Esophagus muscularis mucosa (tissue), 4 donors: ENCODE results near the gene RNF25. TPM values are rescaled to one million over a fixed set of nuclear protein-coding genes. Genes with fewer than 3 reads are reported as not detected.

Source experiments
- DNase-seq: peaks from one replicate; pipeline ENCODE4 v3.0.0-alpha.2; 2017; ENCODE audit errors: extremely low spot score
- H3K27ac ChIP-seq, 4 donors: fragments of 200-600 bp; sonication (generic); replicated peaks in 1 of 4; 1 replicate in 3 of 4; 2 replicates in 1 of 4; pipeline ENCODE4 v1.5.1; 2016 to 2019; ENCODE audit warnings: mild to moderate bottlenecking in 1 of 4
- H3K27me3 ChIP-seq, 4 donors: fragments of 200-600 bp; sonication (generic); one replicate each; pipeline versions ENCODE4 v1.5.1 to v1.6.0; 2016 to 2019
- H3K36me3 ChIP-seq, 4 donors: fragments of 200-600 bp; sonication (generic); one replicate each; pipeline ENCODE4 v1.5.1; 2016 to 2019
- H3K4me1 ChIP-seq, 4 donors: fragments of 200-600 bp; sonication (generic); one replicate each; pipeline ENCODE4 v1.5.1; 2016 to 2019
- H3K4me3 ChIP-seq, 4 donors: fragments of 200-600 bp; sonication (generic); 1 replicate in 2 of 4; 2 replicates in 2 of 4; pipeline ENCODE4 v1.5.1; 2016 to 2019; ENCODE audit warnings: mild to moderate bottlenecking in 4 of 4, moderate library complexity in 1 of 4
- H3K9me3 ChIP-seq, 4 donors: fragments of 200-600 bp; sonication (generic); 1 replicate in 3 of 4; 2 replicates in 1 of 4; pipeline ENCODE4 v1.5.1; 2016 to 2019
- EP300 ChIP-seq: sonication (generic); formaldehyde crosslinking; IDR thresholded peaks from one replicate; pipeline ENCODE4 v1.6.1; 2017; ENCODE audit warnings: antibody characterized with exemption
- POLR2A ChIP-seq: fragments of 450-650 bp; IDR thresholded peaks from one replicate; pipeline ENCODE4 v1.6.1; 2017; ENCODE audit warnings: antibody characterized with exemption, moderate library complexity, mild to moderate bottlenecking, low read depth
- POLR2AphosphoS5 ChIP-seq, 2 donors: sonication (generic); formaldehyde crosslinking; IDR thresholded peaks; one replicate each; pipeline ENCODE4 v1.6.1; 2017; ENCODE audit warnings: antibody characterized with exemption in 2 of 2
- WGBS: methylation state at CpG from one replicate; pipeline ENCODE4 v1.1.5; 2018; 5-methylcytosine and 5-hydroxymethylcytosine counted together
- intact Hi-C: fragments of 100-400 bp; cut with DNase I; formaldehyde crosslinking; loops from one replicate; pipeline ENCODE4 v1.15.1; 2023
- total RNA-seq, 4 donors: library from RNA; depleted of rRNA; stranded (reverse); fragments of >200 nt; gene quantifications; one replicate each; pipeline versions ENCODE4 v1.1.0 to v1.2.1, GENCODE V29; 2016
- TF ChIP-seq, protein P1 (sequence below), 3 experiments: fragments of 200-600 bp in 2 of 3; fragments of 450-650 bp in 1 of 3; sonication (generic) in 2 of 3; IDR thresholded peaks; one replicate each; pipeline ENCODE4 v1.5.1; 2017 to 2019; ENCODE audit warnings: antibody characterized with exemption in 3 of 3, mild to moderate bottlenecking in 2 of 3, moderate library complexity in 1 of 3

RNF25 gene
- total RNA-seq, 4 donors from 2014 or later, result 16.6 to 27.5 (median 21.1) TPM

DNA sequence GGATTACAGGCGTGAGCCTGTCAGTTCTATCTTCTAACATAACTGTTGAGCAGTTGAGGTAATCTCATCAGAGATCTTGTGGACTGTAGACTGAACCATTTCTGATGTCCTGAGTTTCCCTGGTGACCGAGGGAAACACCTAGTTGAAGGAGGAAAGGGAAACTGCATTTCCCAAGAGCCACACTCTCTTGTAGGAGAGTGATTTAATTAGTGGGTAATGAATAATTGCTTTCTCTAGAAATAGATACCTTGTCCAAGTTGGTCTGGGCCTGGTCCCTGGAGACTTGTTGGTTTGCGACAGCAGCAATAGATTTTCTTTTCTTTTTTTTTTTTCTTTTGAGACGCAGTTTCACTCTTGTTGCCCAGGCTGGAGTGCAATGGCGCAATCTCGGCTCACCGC lies 46.3 kb upstream of the RNF25 start:
- H3K27me3 ChIP-seq, result no peaks in the 10 kb centered on the region
- no peak for DNase-seq
- intact Hi-C loops, result no loop called here
- no peaks in the 10 kb centered on the region for H3K9me3 ChIP-seq
- WGBS, result 95% methylated on average over 7 of the region's 7 CpGs
- TF ChIP-seq, protein P1, sequence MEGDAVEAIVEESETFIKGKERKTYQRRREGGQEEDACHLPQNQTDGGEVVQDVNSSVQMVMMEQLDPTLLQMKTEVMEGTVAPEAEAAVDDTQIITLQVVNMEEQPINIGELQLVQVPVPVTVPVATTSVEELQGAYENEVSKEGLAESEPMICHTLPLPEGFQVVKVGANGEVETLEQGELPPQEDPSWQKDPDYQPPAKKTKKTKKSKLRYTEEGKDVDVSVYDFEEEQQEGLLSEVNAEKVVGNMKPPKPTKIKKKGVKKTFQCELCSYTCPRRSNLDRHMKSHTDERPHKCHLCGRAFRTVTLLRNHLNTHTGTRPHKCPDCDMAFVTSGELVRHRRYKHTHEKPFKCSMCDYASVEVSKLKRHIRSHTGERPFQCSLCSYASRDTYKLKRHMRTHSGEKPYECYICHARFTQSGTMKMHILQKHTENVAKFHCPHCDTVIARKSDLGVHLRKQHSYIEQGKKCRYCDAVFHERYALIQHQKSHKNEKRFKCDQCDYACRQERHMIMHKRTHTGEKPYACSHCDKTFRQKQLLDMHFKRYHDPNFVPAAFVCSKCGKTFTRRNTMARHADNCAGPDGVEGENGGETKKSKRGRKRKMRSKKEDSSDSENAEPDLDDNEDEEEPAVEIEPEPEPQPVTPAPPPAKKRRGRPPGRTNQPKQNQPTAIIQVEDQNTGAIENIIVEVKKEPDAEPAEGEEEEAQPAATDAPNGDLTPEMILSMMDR (IDR thresholded peaks at IDR 0.05), result no peak
- TF ChIP-seq EP300 (no peak), POLR2AphosphoS5 (IDR thresholded peaks at IDR 0.05) (no peak), POLR2A (no peak)
- H3K27ac ChIP-seq, result no peak overlapping the region
- no peaks in the 10 kb centered on the region for H3K36me3 ChIP-seq
- H3K4me3 ChIP-seq, result no peak overlapping the region
- H3K4me1 ChIP-seq, result peaks cover 2 to 26% (median 13%) of the 10 kb centered on the region in 4 donors

DNA sequence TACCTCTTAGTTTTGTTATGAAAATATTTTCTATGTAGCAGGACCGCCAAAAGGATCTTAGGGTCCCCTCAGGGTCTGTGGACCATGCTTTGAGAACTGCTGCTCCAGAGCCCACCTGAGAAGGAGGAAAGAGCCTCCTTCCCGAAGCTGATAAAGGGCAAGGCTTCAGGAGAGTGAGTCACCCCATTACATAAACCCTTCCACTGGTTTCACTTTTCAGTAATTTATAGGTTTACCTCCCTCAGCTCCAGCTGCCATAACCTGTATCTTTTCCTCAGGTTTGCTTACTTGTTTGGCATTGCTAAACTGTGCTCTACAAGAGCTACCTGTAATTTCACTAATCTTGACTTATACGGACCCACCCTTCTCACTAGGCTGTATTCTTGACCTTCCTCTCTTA lies 45.5 kb upstream of the RNF25 start:
- intact Hi-C loops, result no loop called here

DNA sequence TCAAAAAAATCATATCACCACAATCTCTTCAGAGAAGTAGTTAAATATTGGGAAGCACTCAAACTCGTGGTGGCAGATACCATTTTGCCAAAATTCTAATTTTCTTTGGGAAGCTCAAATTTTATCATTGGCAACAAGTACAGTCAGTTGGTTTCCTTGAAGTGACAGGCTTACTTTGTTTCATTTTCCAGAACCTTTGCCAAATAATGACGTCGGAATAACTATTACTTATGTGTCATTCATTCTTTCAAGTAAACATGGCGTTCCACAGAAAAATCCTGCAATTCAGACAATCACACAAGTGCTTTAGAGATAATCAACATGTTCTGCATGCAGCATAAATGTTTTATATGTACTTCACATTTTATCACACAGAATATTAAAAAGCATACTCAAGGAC lies 44.3 kb upstream of the RNF25 start:
- DNase-seq, result no peak
- no peaks in the 10 kb centered on the region for H3K9me3 ChIP-seq
- H3K4me3 ChIP-seq, result no peak overlapping the region
- peaks cover 2 to 39% (median 21%) of the 10 kb centered on the region in 4 donors for H3K4me1 ChIP-seq
- no peaks in the 10 kb centered on the region for H3K27me3 ChIP-seq
- intact Hi-C loops, result no loop called here
- TF ChIP-seq, protein P1 (IDR thresholded peaks at IDR 0.05), result no peak
- no peak for TF ChIP-seq EP300
- H3K27ac ChIP-seq, result no peak overlapping the region
- no peaks in the 10 kb centered on the region for H3K36me3 ChIP-seq
- 60% methylated on average over 4 of the region's 4 CpGs for WGBS

More for the DNA sequence above, 45.5 kb upstream of the RNF25 start:
- 77% methylated on average over 3 of the region's 3 CpGs for WGBS
- Histone ChIP-seq H3K27me3 (no peaks in the 10 kb centered on the region), H3K36me3 (no peaks in the 10 kb centered on the region), H3K9me3 (no peaks in the 10 kb centered on the region), H3K27ac (no peak overlapping the region), H3K4me3 (no peak overlapping the region), H3K4me1 (peaks cover 2 to 27% (median 13%) of the 10 kb centered on the region in 4 donors)
- no peak for DNase-seq
- TF ChIP-seq POLR2AphosphoS5 (IDR thresholded peaks at IDR 0.05), result no peak

DNA sequence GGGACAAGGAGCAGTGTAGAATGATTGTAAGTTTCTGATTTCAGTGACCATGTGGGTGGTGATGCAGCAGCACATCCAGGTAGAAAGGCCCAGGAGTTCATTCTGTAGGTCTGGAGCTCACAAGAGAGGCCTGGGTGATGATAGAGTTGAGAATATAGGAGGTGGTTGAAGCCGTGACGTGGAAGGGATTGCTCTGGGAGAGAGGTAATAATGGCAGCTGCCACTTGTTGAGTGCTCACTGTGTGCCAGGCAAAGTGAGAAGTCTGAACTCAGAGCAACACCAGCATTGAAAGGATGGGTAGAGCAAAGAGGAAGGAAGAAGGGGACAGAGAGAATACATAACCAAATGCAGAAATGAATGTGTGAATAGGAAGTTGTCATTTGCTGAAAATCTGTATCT lies 42.1 kb upstream of the RNF25 start:
- WGBS, result 92% methylated on average over 2 of the region's 2 CpGs
- intact Hi-C loops, result loop anchor here (5.0 kb wide), 1 partner anchor 133 kb away; no protein-coding TSS in a partner anchor

DNA sequence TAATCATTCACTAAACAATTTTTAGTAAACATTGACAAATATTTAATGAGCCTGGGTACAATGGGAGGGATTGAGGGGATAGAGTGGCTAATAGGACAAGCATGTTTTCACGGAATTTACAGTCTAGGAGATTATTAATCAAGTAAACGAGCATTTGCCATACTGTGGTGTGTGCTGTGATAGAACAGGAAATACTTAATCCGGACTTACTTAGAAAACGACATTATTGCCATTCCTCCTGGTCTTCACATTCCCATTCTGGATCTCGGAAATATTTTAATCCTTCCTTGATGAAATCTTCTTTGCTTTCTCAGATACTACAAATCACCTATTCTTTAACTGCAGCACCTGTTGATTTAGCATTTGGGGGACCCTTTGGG lies 39.7 kb upstream of the RNF25 start:
- intact Hi-C loops, result loop anchor here (5.0 kb wide), 1 partner anchor 136 kb away; no protein-coding TSS in a partner anchor
- H3K27ac ChIP-seq, result peak overlapping the region; percentile 92 to 97 (median 94)
- peaks cover 4 to 37% (median 21%) of the 10 kb centered on the region in 4 donors for H3K4me1 ChIP-seq

More for the DNA sequence above, 42.1 kb upstream of the RNF25 start:
- Histone ChIP-seq H3K9me3 (no peaks in the 10 kb centered on the region), H3K4me1 (peaks cover 6 to 46% (median 26%) of the 10 kb centered on the region in 4 donors), H3K36me3 (no peaks in the 10 kb centered on the region), H3K27me3 (no peaks in the 10 kb centered on the region), H3K27ac (no peak overlapping the region), H3K4me3 (no peak overlapping the region)
- DNase-seq, result no peak
- TF ChIP-seq, protein P1 (IDR thresholded peaks at IDR 0.05), result no peak
- no peak for TF ChIP-seq POLR2AphosphoS5 (IDR thresholded peaks at IDR 0.05)
- TF ChIP-seq EP300, result no peak

More for the DNA sequence above, 39.7 kb upstream of the RNF25 start:
- TF ChIP-seq, protein P1 (IDR thresholded peaks at IDR 0.05), result no peak
- TF ChIP-seq EP300 (no peak), POLR2A (no peak), POLR2AphosphoS5 (IDR thresholded peaks at IDR 0.05) (no peak)
- peak overlapping the region; percentile 83 to 95 (median 86) for H3K4me3 ChIP-seq
- no peaks in the 10 kb centered on the region for H3K27me3 ChIP-seq
- 7% methylated on average over 5 of the region's 5 CpGs for whole genome bisulfite sequencing
- H3K9me3 ChIP-seq, result no peaks in the 10 kb centered on the region
- H3K36me3 ChIP-seq, result no peaks in the 10 kb centered on the region
- DNase-seq, result no peak
